Left ventricle myocardium inferior (tissue), 1 donor: Measurements from ENCODE around the gene ADD2. TPM values are rescaled to one million over a fixed set of nuclear protein-coding genes. Genes with fewer than 3 reads are reported as not detected.

Experiments
- DNase-seq: peaks from one replicate; pipeline ENCODE4 v3.0.0-alpha.2; 2020
- H3K27ac ChIP-seq: fragments of 200-600 bp; replicated peaks from 2 replicates; pipeline ENCODE4 v1.8.0; 2021
- H3K27me3 ChIP-seq: fragments of 200-600 bp; 2 replicates; pipeline ENCODE4 v1.8.0; 2021; ENCODE audit warnings: low read depth
- H3K36me3 ChIP-seq: fragments of 200-600 bp; 2 replicates; pipeline ENCODE4 v1.8.0; 2021
- H3K4me1 ChIP-seq: fragments of 200-600 bp; 2 replicates; pipeline ENCODE4 v1.8.0; 2021
- H3K4me3 ChIP-seq: fragments of 200-600 bp; 2 replicates; pipeline ENCODE4 v1.8.0; 2021; ENCODE audit warnings: mild to moderate bottlenecking, moderate library complexity
- H3K9me3 ChIP-seq: fragments of 200-600 bp; replicated peaks from 2 replicates; pipeline ENCODE4 v1.8.0; 2021
- CTCF ChIP-seq: fragments of 200-600 bp; IDR thresholded peaks from 2 replicates; pipeline ENCODE4 v1.8.0; 2021; ENCODE audit warnings: antibody characterized with exemption, mild to moderate bottlenecking, borderline replicate concordance
- intact Hi-C: fragments of 100-400 bp; cut with micrococcal nuclease; formaldehyde crosslinking; loops from one replicate; pipeline ENCODE4 v1.11.0; 2022
- total RNA-seq: library from RNA; stranded (reverse); fragmentation: NEBNext Ultra II Directional; extraction: Animal tissue kit (Norgen Biotek cat#: 25700); gene quantifications from one replicate; pipeline ENCODE4 v1.2.1, GENCODE V29; 2021
- donor health status: DM: no; HTN: yes; CAD: no; lungs with severe emphysema.

Gene ADD2
- total RNA-seq, 1 donor from 2014 or later: 2.7 TPM

GRCh38 chr2:70772486-70773155, 4.6 kb upstream of the ADD2 start:
- Histone ChIP-seq H3K27me3 (peaks cover 82% of the 10 kb centered on the region), H3K4me1 (peaks cover 3% of the 10 kb centered on the region), H3K4me3 (no peak overlapping the region), H3K27ac (no peak overlapping the region), H3K36me3 (no peaks in the 10 kb centered on the region), H3K9me3 (no peaks in the 10 kb centered on the region)
- TF ChIP-seq CTCF: no peak
- DNase-seq: no peak
- intact Hi-C loops: no loop called here

GRCh38 chr2:70771446-70771845, 3.4 kb upstream of the ADD2 start:
- peaks cover 84% of the 10 kb centered on the region for H3K27me3 ChIP-seq
- H3K4me3 ChIP-seq: no peak overlapping the region
- H3K9me3 ChIP-seq: no peaks in the 10 kb centered on the region
- H3K27ac ChIP-seq: no peak overlapping the region
- intact Hi-C loops: no loop called here
- DNase-seq: no peak
- TF ChIP-seq CTCF: no peak
- no peaks in the 10 kb centered on the region for H3K36me3 ChIP-seq
- peaks cover 15% of the 10 kb centered on the region for H3K4me1 ChIP-seq

GRCh38 chr2:70769450-70769849, 1.4 kb upstream of the ADD2 start:
- no peak for DNase-seq
- no peak for TF ChIP-seq CTCF
- H3K4me1 ChIP-seq: peaks cover 16% of the 10 kb centered on the region
- no peaks in the 10 kb centered on the region for H3K36me3 ChIP-seq
- intact Hi-C loops: no loop called here
- H3K27me3 ChIP-seq: peaks cover 84% of the 10 kb centered on the region
- no peak overlapping the region for H3K27ac ChIP-seq
- no peaks in the 10 kb centered on the region for H3K9me3 ChIP-seq
- no peak overlapping the region for H3K4me3 ChIP-seq

- H3K27me3 ChIP-seq: peaks cover 84% of the 10 kb centered on the region
- peaks cover 16% of the 10 kb centered on the region for H3K4me1 ChIP-seq
- intact Hi-C loops: no loop called here
- no peak for DNase-seq
- H3K4me3 ChIP-seq: no peak overlapping the region
- TF ChIP-seq CTCF: no peak
- no peaks in the 10 kb centered on the region for H3K36me3 ChIP-seq
- H3K27ac ChIP-seq: no peak overlapping the region
- H3K9me3 ChIP-seq: no peaks in the 10 kb centered on the region
Measured at GRCh38 chr2:70768590-70769085, 638 bp upstream of the ADD2 start.

GRCh38 chr2:70767079-70767698, 811 bp downstream of the ADD2 start:
- Histone ChIP-seq H3K4me3 (peak overlapping the region; percentile 67), H3K27ac (peak overlapping the region; percentile 55), H3K36me3 (no peaks in the 10 kb centered on the region), H3K27me3 (peaks cover 81% of the 10 kb centered on the region), H3K9me3 (no peaks in the 10 kb centered on the region), H3K4me1 (peaks cover 16% of the 10 kb centered on the region)
- intact Hi-C loops: no loop called here
- no peak for DNase-seq
- no peak for TF ChIP-seq CTCF
